DND-41 (cell line): ENCODE data around the gene IVNS1ABP.

Experiments used
- ATAC-seq: fragments of 200-7000 bp; cut with Tn5 transposase; 3 replicates; pipeline ENCODE4 v1.9.1; 2021; ENCODE audit warnings: low read depth; ENCODE audit not compliant: insufficient read depth
- DNase-seq: peaks from one replicate; pipeline ENCODE4 v3.0.0-alpha.2; 2020
- H2AFZ ChIP-seq: 2 replicates; pipeline ENCODE4 v1.6.0; 2012; ENCODE audit warnings: low read depth, low read length
- H3K27ac ChIP-seq: 2 replicates; pipeline ENCODE4 v1.5.1; 2012; ENCODE audit warnings: low read length, inconsistent platforms
- H3K27me3 ChIP-seq: fragments of 200-600 bp; sonication (generic); 2 replicates; pipeline ENCODE4 v1.6.0; 2012; ENCODE audit warnings: low read length, mild to moderate bottlenecking, inconsistent platforms; ENCODE audit not compliant: insufficient read depth, poor library complexity
- H3K36me3 ChIP-seq: 2 replicates; pipeline ENCODE4 v1.5.1; 2012; ENCODE audit warnings: low read length, inconsistent platforms; ENCODE audit not compliant: insufficient read depth
- H3K4me1 ChIP-seq: 2 replicates; pipeline ENCODE4 v1.5.1; 2012; ENCODE audit warnings: mild to moderate bottlenecking, low read length; ENCODE audit not compliant: insufficient read depth
- H3K4me2 ChIP-seq: 2 replicates; pipeline ENCODE4 v1.6.0; 2012; ENCODE audit warnings: mild to moderate bottlenecking, moderate library complexity, low read length, inconsistent platforms; ENCODE audit not compliant: insufficient read depth
- H3K4me3 ChIP-seq, 2 experiments: fragments of 200-600 bp in 1 of 2; shearing (Covaris generic) in 1 of 2; 2 replicates each; pipeline ENCODE4 v1.5.1; 2012 to 2016; ENCODE audit warnings: inconsistent platforms in 2 of 2, low read length in 2 of 2, mild to moderate bottlenecking in 2 of 2, low read depth in 1 of 2, moderate library complexity in 1 of 2
- H3K79me2 ChIP-seq: 2 replicates; pipeline ENCODE4 v1.6.0; 2012; ENCODE audit warnings: low read length, inconsistent platforms; ENCODE audit not compliant: insufficient read depth
- H3K9ac ChIP-seq: 2 replicates; pipeline ENCODE4 v1.6.0; 2012; ENCODE audit warnings: low read depth, mild to moderate bottlenecking, inconsistent platforms, low read length, moderate library complexity
- H3K9me3 ChIP-seq: 2 replicates; pipeline ENCODE4 v1.5.1; 2012; ENCODE audit warnings: low read length, moderate library complexity, mild to moderate bottlenecking, inconsistent platforms; ENCODE audit not compliant: insufficient read depth, severe bottlenecking
- H4K20me1 ChIP-seq: 2 replicates; pipeline ENCODE4 v1.6.0; 2012; ENCODE audit warnings: low read length; ENCODE audit not compliant: insufficient read depth
- CTCF ChIP-seq: IDR thresholded peaks from 2 replicates; pipeline ENCODE4 v1.5.1; 2012; ENCODE audit warnings: borderline replicate concordance, low read length, moderate library complexity, mild to moderate bottlenecking; ENCODE audit not compliant: poor library complexity, severe bottlenecking; ENCODE audit errors: extremely low read depth
- EZH2 ChIP-seq: IDR thresholded peaks from 3 replicates; pipeline ENCODE4 v1.6.1; 2012; ENCODE audit warnings: borderline replicate concordance, low read depth, mild to moderate bottlenecking, moderate library complexity, low read length, inconsistent platforms; ENCODE audit not compliant: severe bottlenecking

IVNS1ABP gene

GRCh38 chr1:185263292-185263691, 53.8 kb downstream of the IVNS1ABP start:
- no peak overlapping the region for H2AFZ ChIP-seq
- H3K27me3 ChIP-seq = no peaks in the 10 kb centered on the region
- H3K9me3 ChIP-seq = no peaks in the 10 kb centered on the region
- no peaks in the 10 kb centered on the region for H4K20me1 ChIP-seq
- H3K4me3 ChIP-seq = no peak overlapping the region
- H3K79me2 ChIP-seq = no peaks in the 10 kb centered on the region
- H3K27ac ChIP-seq = no peak overlapping the region
- H3K4me1 ChIP-seq = no peaks in the 10 kb centered on the region
- no peak for DNase-seq
- H3K9ac ChIP-seq = no peak overlapping the region
- H3K36me3 ChIP-seq = no peaks in the 10 kb centered on the region
- no peak for TF ChIP-seq EZH2
- no peak for TF ChIP-seq CTCF
- no peak for ATAC-seq
- no peak overlapping the region for H3K4me2 ChIP-seq

- Histone ChIP-seq H3K79me2 (no peaks in the 10 kb centered on the region), H3K9ac (no peak overlapping the region), H3K27me3 (no peaks in the 10 kb centered on the region), H2AFZ (no peak overlapping the region), H3K27ac (no peak overlapping the region), H4K20me1 (no peaks in the 10 kb centered on the region), H3K4me3 (no peak overlapping the region), H3K9me3 (no peaks in the 10 kb centered on the region), H3K4me1 (peaks cover 9% of the 10 kb centered on the region; the same call in 1 of the 2 replicates), H3K36me3 (no peaks in the 10 kb centered on the region), H3K4me2 (no peak overlapping the region)
- ATAC-seq (no peak), DNase-seq (no peak)
- no peak for TF ChIP-seq EZH2
- no peak for TF ChIP-seq CTCF
Measured at GRCh38 chr1:185262151-185262550, 54.9 kb downstream of the IVNS1ABP start.

GRCh38 chr1:185260611-185261010, 56.4 kb downstream of the IVNS1ABP start:
- Histone ChIP-seq H3K4me1 (peaks cover 13% of the 10 kb centered on the region), H3K27me3 (no peaks in the 10 kb centered on the region), H3K4me3 (no peak overlapping the region), H3K36me3 (no peaks in the 10 kb centered on the region), H2AFZ (no peak overlapping the region), H3K9ac (no peak overlapping the region), H3K9me3 (no peaks in the 10 kb centered on the region), H3K27ac (no peak overlapping the region), H3K4me2 (no peak overlapping the region), H4K20me1 (no peaks in the 10 kb centered on the region), H3K79me2 (no peaks in the 10 kb centered on the region)
- ATAC-seq = no peak
- DNase-seq = no peak
- TF ChIP-seq EZH2 = no peak
- TF ChIP-seq CTCF = no peak

- Histone ChIP-seq H3K4me2 (no peak overlapping the region), H3K9ac (no peak overlapping the region), H3K27ac (no peak overlapping the region), H3K9me3 (no peaks in the 10 kb centered on the region), H4K20me1 (no peaks in the 10 kb centered on the region), H2AFZ (no peak overlapping the region), H3K4me3 (no peak overlapping the region), H3K4me1 (peaks cover 13% of the 10 kb centered on the region), H3K36me3 (no peaks in the 10 kb centered on the region), H3K27me3 (no peaks in the 10 kb centered on the region), H3K79me2 (no peaks in the 10 kb centered on the region)
- no peak for TF ChIP-seq EZH2
- no peak for TF ChIP-seq CTCF
- ATAC-seq (no peak), DNase-seq (no peak)
Measured at GRCh38 chr1:185258676-185259075, 58.4 kb downstream of the IVNS1ABP start.
